ENCODE data around the gene CYP17A1.
"Not testable (repeated sequence)": the region's sequence is repeated elsewhere in the genome, so short reads cannot be mapped to it uniquely, and the experiment has no call there.

The CYP17A1 gene

GRCh38 chr10:102831322-102832071 is 5.7 kb downstream of the CYP17A1 start:
- Mint-ChIP-seq H3K36me3 (ENCODE audit: low read depth) (no peaks in the 10 kb centered on the region), H3K27me3 (ENCODE audit: low read depth, poor library complexity) (peaks cover 9% of the 10 kb centered on the region), H3K4me3 (no peak overlapping the region), H3K27ac (peak overlapping the region; percentile 87), H3K9me3 (no peaks in the 10 kb centered on the region), H3K4me1 (peaks cover 8% of the 10 kb centered on the region)
- TF ChIP-seq CTCF (IDR thresholded peaks at IDR 0.05) = no peak
- no peak for DNase-seq

GRCh38 chr10:102827597-102827975 is 9.6 kb downstream of the CYP17A1 start:
- peaks cover 4% of the 10 kb centered on the region for H3K36me3 Mint-ChIP-seq (ENCODE audit: low read depth)
- no peak overlapping the region for H3K4me3 Mint-ChIP-seq
- TF ChIP-seq CTCF (IDR thresholded peaks at IDR 0.05) = no peak
- H3K27ac Mint-ChIP-seq = peak overlapping the region; percentile 45
- peaks cover 8% of the 10 kb centered on the region for H3K4me1 Mint-ChIP-seq
- H3K27me3 Mint-ChIP-seq (ENCODE audit: low read depth, poor library complexity) = no peaks in the 10 kb centered on the region
- no peak for DNase-seq
- H3K9me3 Mint-ChIP-seq = peaks cover 15% of the 10 kb centered on the region

- peaks cover 8% of the 10 kb centered on the region for H3K4me1 Mint-ChIP-seq
- no peak overlapping the region for H3K4me3 Mint-ChIP-seq
- peaks cover 4% of the 10 kb centered on the region for H3K36me3 Mint-ChIP-seq (ENCODE audit: low read depth)
- peaks cover 3% of the 10 kb centered on the region for H3K27me3 Mint-ChIP-seq (ENCODE audit: low read depth, poor library complexity)
- peaks cover 15% of the 10 kb centered on the region for H3K9me3 Mint-ChIP-seq
- no peak for DNase-seq
- no peak for TF ChIP-seq CTCF (IDR thresholded peaks at IDR 0.05)
- no peak overlapping the region for H3K27ac Mint-ChIP-seq
Observed at GRCh38 chr10:102826148-102826796, 10.9 kb downstream of the CYP17A1 start.

GRCh38 chr10:102824664-102825063 is 12.5 kb downstream of the CYP17A1 start:
- Mint-ChIP-seq H3K4me3 (no peak overlapping the region), H3K9me3 (peaks cover 15% of the 10 kb centered on the region), H3K27ac (no peak overlapping the region), H3K27me3 (ENCODE audit: low read depth, poor library complexity) (peaks cover 3% of the 10 kb centered on the region), H3K36me3 (ENCODE audit: low read depth) (peaks cover 4% of the 10 kb centered on the region), H3K4me1 (peaks cover 12% of the 10 kb centered on the region)
- DNase-seq = no peak
- no peak for TF ChIP-seq CTCF (IDR thresholded peaks at IDR 0.05)

GRCh38 chr10:102822222-102822621 is 15.0 kb downstream of the CYP17A1 start:
- DNase-seq = no peak
- peaks cover 4% of the 10 kb centered on the region for H3K36me3 Mint-ChIP-seq (ENCODE audit: low read depth)
- no peak for TF ChIP-seq CTCF (IDR thresholded peaks at IDR 0.05)
- H3K27me3 Mint-ChIP-seq (ENCODE audit: low read depth, poor library complexity) = peaks cover 3% of the 10 kb centered on the region
- peaks cover 3% of the 10 kb centered on the region for H3K4me1 Mint-ChIP-seq
- peaks cover 15% of the 10 kb centered on the region for H3K9me3 Mint-ChIP-seq
- no peak overlapping the region for H3K4me3 Mint-ChIP-seq
- no peak overlapping the region for H3K27ac Mint-ChIP-seq

GRCh38 chr10:102820008-102820407 is 17.2 kb downstream of the CYP17A1 start:
- peaks cover 17% of the 10 kb centered on the region for H3K4me1 Mint-ChIP-seq

More at GRCh38 chr10:102820008-102820407, 17.2 kb downstream of the CYP17A1 start:
- not testable (repeated sequence) for H3K4me3 Mint-ChIP-seq; H3K27ac Mint-ChIP-seq; DNase-seq; H3K27me3 Mint-ChIP-seq (ENCODE audit: low read depth, poor library complexity); H3K36me3 Mint-ChIP-seq (ENCODE audit: low read depth)
- H3K9me3 Mint-ChIP-seq = peaks cover 11% of the 10 kb centered on the region
